Neural cell (in vitro differentiated cells): ENCODE results near the gene DERA.

ENCODE experiments used
- CTCF ChIP-seq: fragments of 450-650 bp; IDR thresholded peaks from 2 replicates; pipeline ENCODE4 v1.5.1; 2014; ENCODE audit warnings: antibody characterized with exemption, mild to moderate bottlenecking, moderate library complexity; ENCODE audit not compliant: poor library complexity, severe bottlenecking
- EZH2 ChIP-seq: fragments of 200-600, 300-800 bp; shearing (Covaris generic), sonication (generic); IDR thresholded peaks from 2 replicates; pipeline ENCODE4 v1.6.1; 2014; ENCODE audit warnings: antibody characterized with exemption, low read length, borderline replicate concordance, mild to moderate bottlenecking; ENCODE audit not compliant: insufficient read depth, poor library complexity, severe bottlenecking
- MXI1 ChIP-seq: fragments of 450-650 bp; conservative IDR thresholded peaks from 2 replicates; pipeline ENCODE4 v1.6.1; 2014; ENCODE audit warnings: antibody characterized with exemption, mild to moderate bottlenecking; ENCODE audit not compliant: poor library complexity, severe bottlenecking

- no peak for TF ChIP-seq MXI1
- no peak for TF ChIP-seq CTCF
- no peak for TF ChIP-seq EZH2
These were observed 47.1 kb upstream of the DERA start for GRCh38 chr12:15863984-15864383.
